SIG-M5 treated with dmso at 0.1 percent for 504 hours (cell line): ENCODE data around the gene TPP2.
A peak's percentile ranks its signal among the peaks of the same experiment; 100 is the strongest.

Experiments
- DNase-seq: peaks from one replicate; lab custom pipeline; 2025; ENCODE audit not compliant: unreplicated experiment; lab: John Stamatoyannopoulos, UW

The TPP2 gene

GRCh38 chr13:102593466-102593865 is 3.3 kb upstream of the TPP2 start:
- DNase-seq: peak; percentile 86

- DNase-seq: peak; percentile 62
These were observed 509 bp downstream of the TPP2 start for GRCh38 chr13:102597029-102597961.

- DNase-seq: peak; percentile 21
These were observed 1.3 kb downstream of the TPP2 start for GRCh38 chr13:102598061-102598460.

- DNase-seq: peak; percentile 40
These were observed 2.7 kb downstream of the TPP2 start for GRCh38 chr13:102599426-102600012.

- DNase-seq: no peak
These were observed 9.9 kb downstream of the TPP2 start for GRCh38 chr13:102606537-102607309.

- no peak for DNase-seq
These were observed 12.2 kb downstream of the TPP2 start for GRCh38 chr13:102608974-102609373.

- DNase-seq: no peak
These were observed 12.9 kb downstream of the TPP2 start for GRCh38 chr13:102609696-102610095.

GRCh38 chr13:102610296-102610895 is 13.6 kb downstream of the TPP2 start:
- no peak for DNase-seq

- no peak for DNase-seq
These were observed 21.0 kb downstream of the TPP2 start for GRCh38 chr13:102617697-102618350.

GRCh38 chr13:102620516-102620915 is 23.7 kb downstream of the TPP2 start:
- DNase-seq: no peak

GRCh38 chr13:102626928-102627327 is 30.1 kb downstream of the TPP2 start:
- no peak for DNase-seq

GRCh38 chr13:102628559-102628958 is 31.8 kb downstream of the TPP2 start:
- DNase-seq: no peak

- no peak for DNase-seq
These were observed 34.4 kb downstream of the TPP2 start for GRCh38 chr13:102631198-102631597.

GRCh38 chr13:102638741-102639140 is 42.0 kb downstream of the TPP2 start:
- no peak for DNase-seq

GRCh38 chr13:102642029-102642428 is 45.2 kb downstream of the TPP2 start:
- no peak for DNase-seq

- no peak for DNase-seq
These were observed 45.7 kb downstream of the TPP2 start for GRCh38 chr13:102642475-102642874.

GRCh38 chr13:102643656-102644055 is 46.9 kb downstream of the TPP2 start:
- no peak for DNase-seq

- no peak for DNase-seq
These were observed 48.9 kb downstream of the TPP2 start for GRCh38 chr13:102645701-102646100.

GRCh38 chr13:102648046-102648445 is 51.3 kb downstream of the TPP2 start:
- no peak for DNase-seq

GRCh38 chr13:102650444-102650843 is 53.7 kb downstream of the TPP2 start:
- no peak for DNase-seq

GRCh38 chr13:102651392-102651791 is 54.6 kb downstream of the TPP2 start:
- no peak for DNase-seq
